NOMO-1 treated with DMSO at 0.1 percent for 48 hours (cell line): ENCODE measurements around the gene GJE1.
A peak's percentile ranks its signal among the peaks of the same experiment; 100 is the strongest.
"Not testable (repeated sequence)": the region's sequence is repeated elsewhere in the genome, so short reads cannot be mapped to it uniquely, and the experiment has no call there.

Source experiments
- DNase-seq: peaks from one replicate; lab custom pipeline; 2025; ENCODE audit not compliant: unreplicated experiment; lab: John Stamatoyannopoulos, UW

GJE1 gene

DNA sequence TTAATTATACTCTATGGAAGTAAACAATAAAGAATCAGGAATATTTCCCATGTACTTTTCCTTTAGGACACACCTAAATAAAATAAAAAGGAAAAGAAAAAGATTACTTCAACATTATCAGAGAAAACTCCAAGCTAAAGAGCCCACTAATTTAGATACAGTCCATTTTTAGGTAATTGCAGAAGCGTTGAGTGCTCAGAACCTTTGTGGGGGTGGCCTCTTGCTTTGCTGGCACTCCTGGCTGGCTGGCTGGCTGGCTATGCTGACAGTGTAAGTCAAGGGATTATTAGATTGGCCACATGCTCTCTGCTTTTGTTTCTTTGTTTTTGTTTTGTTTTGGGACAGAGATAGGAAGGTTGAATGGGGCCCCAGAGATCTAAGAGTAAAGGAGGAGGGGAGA lies at the start of gene GJE1:
Gene GJE1 (plus strand): TSS at position 301 of the 400 bp plus-strand sequence. CDS start 234 bp downstream, outside the sequence.
- no peak for DNase-seq

- no peak for DNase-seq
Observed at GRCh38 chr6:142087950-142088857, 44.5 kb upstream of the GJE1 start.

DNA sequence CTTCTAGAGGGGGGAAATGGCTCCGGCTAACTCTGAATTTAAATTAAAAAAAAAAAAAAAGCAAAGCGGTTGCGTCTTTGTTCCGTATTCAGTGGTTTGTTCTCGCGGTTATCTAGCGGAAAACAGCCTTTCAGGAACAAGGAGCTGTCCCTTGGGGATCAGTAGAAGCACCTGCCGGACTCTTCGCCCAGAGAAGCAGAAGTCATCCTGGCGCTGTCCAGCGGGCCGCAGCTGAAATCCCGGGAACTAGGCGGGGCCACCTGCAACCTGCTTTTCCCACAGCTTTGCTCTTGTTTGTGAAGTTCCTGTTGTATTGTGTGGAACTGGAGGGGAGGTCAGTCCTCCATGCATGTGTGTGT lies 43.9 kb upstream of the GJE1 start:
- DNase-seq, result no peak

DNA sequence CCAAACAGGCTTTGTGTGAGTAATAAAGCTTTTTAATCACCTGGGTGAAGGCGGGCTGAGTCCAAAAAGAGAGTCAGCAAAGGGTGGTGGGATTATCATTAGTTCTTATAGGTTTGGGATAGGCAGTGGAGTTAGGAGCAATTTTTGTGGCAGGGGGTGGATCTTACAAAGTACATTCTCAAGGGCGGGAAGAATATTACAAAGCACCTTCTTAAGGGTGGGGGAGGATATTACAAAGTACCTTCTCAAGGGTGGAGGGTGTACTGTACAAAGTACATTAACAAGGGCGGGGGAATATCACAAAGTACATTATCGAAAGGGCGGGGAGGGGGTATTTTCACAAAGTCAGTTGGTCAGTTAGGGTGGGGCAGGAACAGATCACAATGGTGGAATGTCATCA lies 27.9 kb upstream of the GJE1 start:
- not testable (repeated sequence) for DNase-seq

DNA sequence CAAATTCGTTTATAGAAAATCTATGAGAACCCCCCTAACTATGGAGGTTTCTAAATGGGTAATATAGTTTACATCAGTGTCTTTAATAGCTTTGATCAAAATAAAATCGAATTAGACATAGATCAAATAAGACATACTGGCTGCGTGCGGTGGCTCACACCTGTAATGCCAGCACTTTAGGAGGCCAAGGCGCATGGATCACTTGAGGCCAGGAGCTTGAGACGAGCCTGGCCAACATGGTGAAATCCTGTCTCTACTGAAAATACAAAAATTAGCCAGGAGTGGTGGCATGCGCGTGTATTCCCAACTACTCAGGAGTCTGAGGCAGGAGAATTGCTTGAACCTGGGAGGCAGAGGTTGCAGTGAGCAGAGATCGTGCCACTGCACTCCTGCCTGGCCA lies 21.9 kb upstream of the GJE1 start:
- not testable (repeated sequence) for DNase-seq

DNA sequence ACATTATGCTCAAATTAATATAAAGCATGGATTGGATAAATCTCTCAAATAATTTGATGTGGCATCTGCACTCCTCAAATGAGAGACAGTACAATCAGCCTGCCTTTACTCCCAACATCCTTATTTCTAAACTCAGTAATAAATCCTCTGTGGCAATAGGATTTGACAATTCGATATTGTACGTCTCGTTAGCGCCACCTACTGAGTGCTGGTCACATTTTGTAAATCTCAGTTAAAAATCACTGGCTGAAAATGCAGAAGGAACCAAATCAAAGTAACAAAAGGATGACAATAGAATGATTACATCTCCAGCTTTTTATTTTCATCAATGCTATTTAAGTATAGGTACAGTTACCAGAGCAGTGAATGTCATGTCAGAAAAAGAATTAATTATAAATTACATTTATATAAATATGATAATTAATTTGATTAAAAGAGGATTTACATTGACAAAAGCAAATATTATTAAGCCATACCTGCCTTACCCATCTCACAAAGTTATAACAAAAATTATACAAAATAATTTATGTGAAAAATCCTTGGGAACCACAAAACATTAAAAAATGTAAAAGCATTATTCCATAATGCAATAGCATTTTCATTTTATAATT lies 20.2 kb upstream of the GJE1 start:
- peak; percentile 66 for DNase-seq

GRCh38 chr6:142117366-142117765 lies 15.4 kb upstream of the GJE1 start:
- no peak for DNase-seq

- DNase-seq, result no peak
Observed at GRCh38 chr6:142118328-142118727, 14.4 kb upstream of the GJE1 start.

DNA sequence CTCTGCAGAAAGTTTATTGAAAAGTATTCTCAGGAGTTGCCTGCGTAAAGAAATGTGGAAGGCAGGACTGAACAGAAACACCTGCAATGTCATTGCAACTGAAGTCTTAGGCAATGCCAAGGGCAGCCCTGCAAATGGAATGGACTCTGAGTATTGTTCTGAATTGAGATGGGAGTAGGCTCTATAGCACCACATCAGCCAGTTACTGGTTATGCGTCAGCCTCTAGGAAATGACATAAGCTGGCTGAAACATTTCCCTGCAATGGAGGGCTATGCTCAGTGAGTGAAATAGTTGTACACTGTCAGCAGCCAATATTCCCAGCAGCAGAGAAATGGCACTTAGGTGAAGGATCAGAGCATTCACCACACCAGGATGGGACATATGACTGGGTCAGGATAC lies 13.8 kb upstream of the GJE1 start:
- DNase-seq, result no peak

GRCh38 chr6:142121342-142121741 lies 11.4 kb upstream of the GJE1 start:
- no peak for DNase-seq

DNA sequence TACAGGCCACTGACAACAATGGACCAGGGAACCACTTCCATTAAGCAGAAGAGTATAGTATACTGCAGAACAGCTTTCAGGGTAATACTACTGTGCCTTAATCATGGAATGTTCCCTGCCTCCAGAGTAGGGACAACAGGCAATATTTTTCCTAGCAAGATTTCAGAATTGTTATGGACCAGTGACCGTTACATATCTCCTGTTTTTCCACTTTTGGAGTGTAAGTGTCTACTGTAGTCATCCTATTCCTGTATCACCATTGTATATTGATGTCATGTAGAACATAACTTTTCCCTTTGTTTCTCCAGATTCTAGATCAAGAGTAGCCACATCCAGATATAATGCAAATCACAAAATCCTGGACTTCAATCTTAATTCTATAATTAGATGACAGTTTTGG lies 1.9 kb upstream of the GJE1 start:
- DNase-seq, result no peak

DNA sequence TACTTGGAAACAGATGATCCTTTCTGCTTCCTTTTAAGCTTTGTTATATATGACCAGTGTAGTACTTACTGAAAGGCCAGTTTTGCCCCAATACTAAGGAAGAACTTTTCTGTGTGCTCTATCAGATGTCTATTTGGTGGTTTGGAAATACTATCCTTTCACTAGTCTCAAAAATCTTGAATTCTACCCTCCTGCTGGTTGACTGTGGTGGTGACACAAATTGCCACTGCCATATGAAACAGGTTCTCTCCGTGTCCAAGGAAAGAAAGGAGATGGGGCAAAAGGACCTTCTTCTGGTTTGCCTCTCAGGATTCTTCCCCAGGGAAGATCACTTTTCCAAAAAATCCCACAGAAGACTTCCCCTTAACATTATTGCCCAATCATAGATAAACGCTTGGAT lies 6.2 kb downstream of the GJE1 start:
- no peak for DNase-seq

DNA sequence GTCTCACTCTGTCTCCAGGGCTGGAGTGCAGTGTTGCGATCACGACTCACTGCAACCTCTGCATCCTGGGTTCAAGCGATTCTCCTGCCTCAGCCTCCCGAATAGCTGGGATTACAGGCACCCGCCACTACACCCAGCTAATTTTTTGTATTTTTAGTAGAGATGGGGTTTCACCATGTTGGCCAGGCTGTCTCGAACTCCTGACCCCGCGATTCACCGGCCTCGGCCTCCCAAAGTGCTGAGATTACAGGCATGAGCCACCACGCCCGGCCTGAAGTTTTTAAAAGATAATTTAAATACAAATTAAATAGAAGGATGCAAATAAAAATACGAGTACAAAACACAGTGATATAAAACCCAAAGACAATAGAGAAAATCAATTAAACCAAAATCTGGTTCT lies 8.8 kb downstream of the GJE1 start:
- DNase-seq, result not testable (repeated sequence)

DNA sequence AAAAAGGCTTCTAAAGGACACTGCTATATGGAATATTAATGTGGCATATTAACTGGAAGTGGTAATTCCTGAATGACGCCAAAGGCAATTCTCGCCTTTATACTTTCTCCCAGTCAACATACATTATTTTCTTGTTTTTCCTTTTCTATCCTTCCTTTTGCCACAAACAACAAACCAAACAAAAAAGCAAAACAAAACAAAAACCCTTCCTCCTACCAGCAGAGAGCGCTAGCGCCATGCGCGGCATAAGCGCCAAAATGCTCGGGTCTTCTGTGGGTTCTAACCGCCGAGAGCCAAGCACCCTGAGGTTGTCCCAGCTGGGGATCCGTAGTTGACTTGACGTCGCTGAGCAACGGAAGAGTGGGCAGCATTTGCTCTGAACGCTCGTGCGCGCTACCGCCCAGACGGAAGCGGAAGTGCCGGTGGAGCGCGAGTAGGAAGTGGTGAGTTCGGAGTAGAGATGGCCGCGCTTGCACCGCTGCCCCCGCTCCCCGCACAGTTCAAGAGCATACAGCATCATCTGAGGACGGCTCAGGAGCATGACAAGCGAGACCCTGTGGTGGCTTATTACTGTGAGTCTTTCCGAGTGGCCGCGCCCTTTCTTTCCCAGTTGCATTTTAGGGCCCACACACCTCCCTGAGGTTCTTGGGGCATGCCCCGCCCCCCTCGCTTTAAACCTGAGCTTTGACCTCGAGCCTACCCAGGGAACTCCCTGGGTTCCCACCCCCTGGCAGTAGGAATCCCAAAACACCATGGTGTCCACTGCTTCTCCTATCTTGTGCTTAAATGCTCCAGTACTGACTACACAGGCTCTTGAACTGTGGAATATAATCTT lies 14.3 kb downstream of the GJE1 start, which contains the start of the genes NMBR and VTA1:
Gene NMBR (minus strand): TSS at position 295 of the 835 bp plus-strand sequence. CDS start 58,464 bp downstream, outside the sequence.
Gene VTA1 (plus strand): TSS at position 436 of the 835 bp plus-strand sequence. CDS start 25 bp downstream, at position 461.
- peak; percentile 99 for DNase-seq

GRCh38 chr6:142152746-142153145 lies 20.0 kb downstream of the GJE1 start:
- DNase-seq, result no peak

GRCh38 chr6:142153196-142153595 lies 20.5 kb downstream of the GJE1 start:
- DNase-seq, result no peak

DNA sequence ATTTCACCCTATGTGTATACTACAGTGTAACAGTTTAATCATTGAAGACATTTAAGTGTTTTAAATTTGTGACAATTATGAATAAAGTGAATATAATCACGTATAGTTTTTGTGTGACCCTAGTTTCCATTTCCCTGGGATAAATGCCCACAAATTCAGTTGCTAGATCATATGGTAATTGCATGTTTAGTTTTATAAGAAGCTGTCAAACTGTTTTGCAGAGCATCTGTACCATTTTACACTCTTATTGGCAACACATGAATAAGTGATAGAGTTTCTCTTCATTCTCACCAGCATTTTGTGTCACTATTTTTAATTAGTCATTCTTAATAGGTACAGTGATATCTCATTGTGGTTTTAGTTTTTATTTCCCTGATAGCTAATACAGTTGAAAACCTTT lies 21.6 kb downstream of the GJE1 start:
- DNase-seq, result no peak

DNA sequence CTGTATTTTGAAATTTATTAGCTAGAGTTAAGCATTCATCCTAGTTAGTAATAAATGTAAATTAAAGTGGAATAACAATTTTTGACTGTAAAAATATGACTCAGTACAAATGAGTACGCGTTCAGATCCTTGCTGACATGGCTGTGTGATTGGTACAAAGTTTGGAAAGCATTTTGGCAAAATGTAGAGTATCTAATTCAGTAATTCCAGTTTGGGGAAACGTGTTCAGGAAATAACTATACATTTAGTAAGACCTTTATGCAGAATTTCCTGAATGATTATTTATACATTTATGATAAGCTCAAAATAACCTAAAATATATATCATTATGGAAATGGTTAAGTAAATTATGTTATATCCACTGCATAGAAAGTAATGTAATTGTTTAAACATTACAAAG lies 22.4 kb downstream of the GJE1 start:
- DNase-seq, result no peak

DNA sequence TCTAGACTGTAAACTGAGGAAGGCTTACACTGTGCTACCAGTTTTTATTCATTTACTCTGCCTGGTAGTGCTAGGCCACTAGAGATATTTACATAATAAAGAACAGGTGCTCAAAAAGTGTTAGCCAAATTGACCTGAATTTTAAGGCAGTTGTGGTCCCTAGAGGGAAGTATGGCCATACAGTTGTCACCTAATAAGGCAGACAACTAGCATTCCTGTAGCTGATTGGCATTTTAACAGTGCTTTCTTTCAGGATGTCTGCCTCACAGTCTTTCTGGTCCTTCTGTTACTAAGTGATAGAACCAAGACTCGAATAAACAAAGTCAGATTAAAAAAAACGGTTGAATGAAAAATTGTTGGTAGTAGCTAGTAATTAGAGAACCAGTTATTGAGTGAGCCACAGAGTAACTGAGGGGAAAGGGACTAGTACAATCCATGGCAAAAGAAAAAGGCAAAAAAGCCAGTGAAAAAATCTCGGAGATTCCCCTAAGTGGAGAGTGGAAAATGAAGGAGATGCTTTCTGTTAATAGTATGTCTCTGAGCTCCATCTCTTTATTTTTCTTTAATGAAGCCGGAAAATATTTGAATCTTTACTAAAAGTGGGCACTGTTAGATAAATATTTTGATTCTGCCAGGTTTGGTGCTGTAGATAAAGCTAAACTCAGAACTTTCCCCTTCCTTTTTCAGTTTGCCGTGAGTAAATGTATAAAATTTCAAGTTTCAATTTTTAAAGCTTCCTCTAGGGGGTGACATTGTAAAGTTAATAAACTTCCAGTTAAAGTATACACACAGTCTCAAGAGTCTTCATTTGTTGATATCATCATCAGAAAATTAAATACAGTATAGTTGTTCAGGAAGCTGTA lies 23.4 kb downstream of the GJE1 start:
- peak; percentile 29 for DNase-seq

DNA sequence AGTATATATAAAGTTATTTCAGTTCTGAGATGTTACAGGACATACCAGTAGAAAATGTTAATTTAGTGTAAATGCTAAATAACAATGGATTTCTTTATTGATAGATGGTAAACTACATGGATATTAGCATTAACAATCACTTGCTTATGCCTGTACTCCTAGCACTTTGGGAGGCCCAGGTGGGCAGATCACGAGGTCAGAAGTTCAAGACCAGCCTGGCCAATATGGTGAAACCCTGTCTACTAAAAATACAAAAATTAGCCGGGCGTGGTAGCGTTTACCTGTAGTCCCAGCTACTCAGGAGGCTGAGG lies 24.0 kb downstream of the GJE1 start:
- not testable (repeated sequence) for DNase-seq

- no peak for DNase-seq
Observed at GRCh38 chr6:142162780-142163179, 30.1 kb downstream of the GJE1 start.
